GM12892 (cell line): ENCODE measurements around the gene TM2D1.

Experiments
- POLR2A ChIP-seq: IDR thresholded peaks from 2 replicates; pipeline ENCODE4 v1.6.1; 2011; ENCODE audit warnings: low read depth, low read length, control low read depth
- POLR2AphosphoS5 ChIP-seq: IDR thresholded peaks from 2 replicates; pipeline ENCODE4 v1.6.1; 2011; ENCODE audit warnings: low read depth, low read length, control low read depth

DNA sequence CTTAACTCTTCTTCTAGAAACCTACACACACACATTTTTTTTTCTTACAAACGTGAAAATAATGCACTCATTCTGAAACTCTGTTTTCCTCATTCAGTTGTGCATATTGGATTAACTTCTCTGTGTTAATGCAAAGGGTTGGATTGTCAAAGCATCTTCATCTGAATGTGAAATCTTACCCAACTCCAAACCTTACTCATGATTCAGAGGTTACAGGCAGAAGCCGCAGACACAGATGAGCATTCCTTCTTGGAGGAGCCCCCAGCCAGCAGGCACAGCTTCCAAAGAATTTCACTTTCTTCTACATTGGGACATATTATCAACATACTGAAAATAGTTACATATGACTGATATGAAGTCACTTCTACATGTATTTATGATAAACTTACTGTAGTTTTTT, 33.0 kb upstream of the TM2D1 start:
- TF ChIP-seq POLR2A (no peak), POLR2AphosphoS5 (no peak)
